ENCODE measurements around the gene NAT8L. TPM values are rescaled to one million over a fixed set of nuclear protein-coding genes. Genes with fewer than 3 reads are reported as not detected.

The NAT8L gene
- total and polyA plus RNA-seq, 8 donors = 0.31 to 0.73 (median 0.50) TPM; not detected in 4

DNA sequence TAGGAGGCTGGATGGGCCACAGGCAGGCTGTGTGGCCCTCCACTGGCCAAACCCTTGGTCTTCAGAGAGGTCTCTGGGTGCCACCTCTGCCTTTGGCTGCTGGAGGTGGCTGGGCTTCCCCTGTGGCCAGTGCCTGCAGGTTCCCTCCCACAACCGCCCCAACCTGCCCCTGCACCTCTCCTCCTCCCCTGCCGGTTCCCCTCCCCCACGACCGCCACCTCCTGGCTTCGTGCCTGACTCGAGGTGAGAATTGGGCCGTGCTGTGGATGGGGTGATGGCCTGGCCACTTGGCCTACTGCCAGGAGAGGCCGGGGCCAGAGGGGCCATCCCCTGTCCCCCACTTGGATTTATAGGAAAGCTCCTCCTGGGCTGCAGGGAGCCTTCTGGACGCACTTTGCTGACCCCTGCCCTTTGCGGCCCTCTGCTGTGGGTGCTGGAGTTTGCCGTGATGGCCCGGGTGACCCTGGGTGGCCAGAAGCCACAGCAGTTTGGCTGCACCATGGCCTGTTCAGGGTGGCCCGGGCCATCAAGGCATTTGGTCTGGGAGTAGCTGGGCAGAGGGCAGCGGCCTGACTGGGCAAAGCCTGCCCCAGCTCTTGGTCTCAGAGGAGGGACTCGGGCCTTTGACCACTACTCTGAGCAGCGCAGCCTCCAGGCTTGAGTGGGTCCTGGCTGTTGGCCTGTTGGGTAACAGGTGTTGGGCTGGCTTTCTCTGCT, 3.8 kb downstream of the NAT8L start:
- no peak for DNase-seq
- Histone ChIP-seq H3K36me3 (no peaks in the 10 kb centered on the region), H3K27ac (no peak overlapping the region), H3K4me1 (peaks cover 20 to 33% (median 31%) of the 10 kb centered on the region in 4 donors), H3K4me3 (no peak overlapping the region), H3K27me3 (peaks cover 14 to 74% (median 32%) of the 10 kb centered on the region in 3 donors), H3K9me3 (no peaks in the 10 kb centered on the region)
- WGBS, 5 donors = 50 to 75% (median 64%) methylated on average over 12 to 16 of the region's 16 CpGs
- TF ChIP-seq EP300 (IDR thresholded peaks at IDR 0.05) (no peak), POLR2A (IDR thresholded peaks at IDR 0.05) (no peak), POLR2AphosphoS5 (IDR thresholded peaks at IDR 0.05) (no peak), CTCF (IDR thresholded peaks at IDR 0.05) (no peak)
- intact Hi-C loops (cut with DNase I; ENCODE audit: low total_unique reads) = no loop called here

GRCh38 chr4:2063557-2064275, 4.6 kb downstream of the NAT8L start:
- no peak for DNase-seq
- Histone ChIP-seq H3K27me3 (peaks cover 6 to 70% (median 24%) of the 10 kb centered on the region in 3 donors), H3K9me3 (no peaks in the 10 kb centered on the region), H3K27ac (no peak overlapping the region), H3K4me3 (peak overlapping the region in 1 of 4 donors; percentile 37), H3K4me1 (peaks cover 13 to 26% (median 23%) of the 10 kb centered on the region in 4 donors), H3K36me3 (no peaks in the 10 kb centered on the region)
- intact Hi-C loops (cut with DNase I; ENCODE audit: low total_unique reads) = no loop called here
- WGBS, 5 donors = 93 to 96% (median 95%) methylated on average over 30 to 53 of the region's 53 CpGs
- no peak for TF ChIP-seq POLR2AphosphoS5 (IDR thresholded peaks at IDR 0.05)
- no peak for TF ChIP-seq CTCF (IDR thresholded peaks at IDR 0.05)
- TF ChIP-seq EP300 (IDR thresholded peaks at IDR 0.05) = no peak
- no peak for TF ChIP-seq POLR2A (IDR thresholded peaks at IDR 0.05)

DNA sequence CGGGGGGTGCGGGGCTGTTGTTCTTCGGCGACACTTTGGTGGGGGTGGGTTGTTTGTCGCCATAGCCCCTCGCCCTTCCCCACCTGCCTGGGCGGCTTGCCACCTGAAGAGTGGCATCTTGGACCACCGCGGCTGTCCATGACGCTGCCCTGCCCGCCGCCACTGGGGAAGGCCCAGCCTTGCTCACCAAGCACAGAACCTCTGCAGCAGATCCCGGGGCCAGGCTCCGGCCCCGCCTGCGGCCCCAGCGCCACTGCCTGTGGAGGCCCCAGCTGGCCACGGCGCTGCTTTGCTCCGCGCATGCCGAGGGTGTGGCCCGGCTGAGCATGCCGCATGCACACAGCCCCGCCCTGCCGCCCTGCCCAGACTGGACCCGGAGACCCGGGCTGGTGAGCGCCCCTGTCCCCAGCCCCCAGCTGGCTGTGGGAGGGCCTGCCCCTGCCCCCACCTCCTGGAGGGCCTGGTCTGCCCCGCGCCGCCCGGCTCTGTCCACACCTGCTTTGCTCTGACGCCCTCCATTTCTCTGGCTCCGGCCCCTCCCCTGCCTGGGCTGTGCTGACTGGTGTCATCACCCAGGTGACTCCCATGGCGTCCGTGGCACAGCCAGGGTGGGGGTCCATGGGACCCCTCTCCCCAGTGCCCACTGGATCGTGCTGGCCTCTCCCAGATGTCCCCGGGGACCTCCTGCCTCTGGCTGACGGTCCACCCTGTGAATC, 5.3 kb downstream of the NAT8L start:
- Histone ChIP-seq H3K4me1 (peaks cover 13 to 26% (median 23%) of the 10 kb centered on the region in 4 donors), H3K27me3 (peaks cover 6 to 76% (median 24%) of the 10 kb centered on the region in 3 donors), H3K9me3 (no peaks in the 10 kb centered on the region), H3K36me3 (no peaks in the 10 kb centered on the region), H3K27ac (peak overlapping the region in 1 of 5 donors; percentile 4), H3K4me3 (peak overlapping the region; percentile 18 to 37 (median 26))
- WGBS, 5 donors = 41 to 62% (median 44%) methylated on average over 16 to 40 of the region's 40 CpGs
- intact Hi-C loops (cut with DNase I; ENCODE audit: low total_unique reads) = no loop called here
- DNase-seq = peak; percentile 75 to 90
- TF ChIP-seq EP300 (IDR thresholded peaks at IDR 0.05) (no peak), POLR2AphosphoS5 (IDR thresholded peaks at IDR 0.05) (no peak), POLR2A (IDR thresholded peaks at IDR 0.05) (no peak), CTCF (IDR thresholded peaks at IDR 0.05) (no peak)
